Ishikawa (cell line): ENCODE measurements around the gene CHST11.

Experiments used
- CREB1 ChIP-seq: IDR thresholded peaks from 2 replicates; pipeline ENCODE4 v1.6.1; 2012; ENCODE audit warnings: low read depth
- EGR1 ChIP-seq: IDR thresholded peaks from 2 replicates; pipeline ENCODE4 v1.6.1; 2012
- EP300 ChIP-seq: IDR thresholded peaks from 2 replicates; pipeline ENCODE4 v1.6.1; 2012; ENCODE audit warnings: borderline replicate concordance
- FOXM1 ChIP-seq: IDR thresholded peaks from 2 replicates; pipeline ENCODE4 v1.6.1; 2012; ENCODE audit warnings: low read depth, borderline replicate concordance
- MAX ChIP-seq: IDR thresholded peaks from 2 replicates; pipeline ENCODE4 v1.6.1; 2012
- NFIC ChIP-seq: IDR thresholded peaks from 2 replicates; pipeline ENCODE4 v1.6.1; 2012
- RAD21 ChIP-seq: IDR thresholded peaks from 2 replicates; pipeline ENCODE4 v1.6.1; 2012; ENCODE audit warnings: low read depth
- REST ChIP-seq: IDR thresholded peaks from 2 replicates; pipeline ENCODE4 v1.6.1; 2012; ENCODE audit warnings: low read depth, mild to moderate bottlenecking
- TAF1 ChIP-seq: IDR thresholded peaks from 2 replicates; pipeline ENCODE4 v1.6.1; 2012; ENCODE audit warnings: low read depth, mild to moderate bottlenecking
- TCF12 ChIP-seq: IDR thresholded peaks from 2 replicates; pipeline ENCODE4 v1.6.1; 2012; ENCODE audit warnings: low read depth
- TEAD4 ChIP-seq: IDR thresholded peaks from 2 replicates; pipeline ENCODE4 v1.6.1; 2012
- YY1 ChIP-seq: IDR thresholded peaks from 2 replicates; pipeline ENCODE4 v1.6.1; 2012; ENCODE audit warnings: low read depth
- ZBTB7A ChIP-seq: IDR thresholded peaks from 2 replicates; pipeline ENCODE4 v1.6.1; 2012; ENCODE audit warnings: low read depth

- no peak for TF ChIP-seq YY1
- no peak for TF ChIP-seq REST
- no peak for TF ChIP-seq FOXM1
- no peak for TF ChIP-seq RAD21
- TF ChIP-seq NFIC: no peak
- TF ChIP-seq EP300: no peak
- no peak for TF ChIP-seq TAF1
- no peak for TF ChIP-seq CREB1
- no peak for TF ChIP-seq TCF12
- no peak for TF ChIP-seq TEAD4
- no peak for TF ChIP-seq EGR1
- no peak for TF ChIP-seq ZBTB7A
- TF ChIP-seq MAX: no peak
These were observed 263.7 kb downstream of the CHST11 start for GRCh38 chr12:104720339-104721038.
